ENCODE measurements around the gene HLA-DRB1.

Gene HLA-DRB1

DNA sequence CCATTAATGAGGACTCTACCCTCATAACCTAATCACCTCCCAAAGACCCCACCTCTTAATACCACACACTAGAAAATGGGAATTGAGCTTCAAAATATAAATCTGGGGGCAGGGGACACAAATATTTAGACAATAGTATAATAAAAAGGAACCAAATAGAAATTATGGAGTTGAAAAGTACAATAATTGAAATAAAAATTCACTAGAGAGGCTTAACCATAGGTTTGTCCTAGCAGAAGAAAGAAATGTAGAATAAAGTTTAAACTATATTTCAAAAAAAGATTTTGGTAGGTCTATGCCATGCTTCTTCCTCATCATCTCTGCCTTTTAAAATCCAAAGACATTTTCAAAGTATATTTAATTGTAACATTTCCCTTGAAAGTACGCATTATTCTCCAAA lies 28.1 kb upstream of the HLA-DRB1 start:
- H3K4me2 ChIP-seq (ENCODE audit: low read length) = no peak overlapping the region
- H3K4me3 ChIP-seq (ENCODE audit: low read depth, low read length, poor library complexity, severe bottlenecking) = no peak overlapping the region
- no peaks in the 10 kb centered on the region for H3K9me3 ChIP-seq (ENCODE audit: low read length)
- no peak for TF ChIP-seq EZH2 (IDR thresholded peaks at IDR 0.05; ENCODE audit: borderline replicate concordance, low read length)
- H3K36me3 ChIP-seq (ENCODE audit: insufficient read depth, low read length) = no peaks in the 10 kb centered on the region
- H3K4me1 ChIP-seq (ENCODE audit: insufficient read depth, low read length, severe bottlenecking) = peaks cover 11% of the 10 kb centered on the region
- H4K20me1 ChIP-seq (ENCODE audit: insufficient read depth, low read length) = no peaks in the 10 kb centered on the region
- H3K27ac ChIP-seq (ENCODE audit: low read depth, low read length, poor library complexity, severe bottlenecking) = no peak overlapping the region
- no peaks in the 10 kb centered on the region for H3K79me2 ChIP-seq (ENCODE audit: insufficient read depth, low read length)
- no peaks in the 10 kb centered on the region for H3K27me3 ChIP-seq (ENCODE audit: insufficient read depth, low read length)
- no peaks in the 10 kb centered on the region for H3F3A ChIP-seq (ENCODE audit: insufficient read depth, low read length)
- no peak overlapping the region for H2AFZ ChIP-seq (ENCODE audit: low read length)
- H3K9me2 ChIP-seq (ENCODE audit: low read depth, low read length) = no peaks in the 10 kb centered on the region
- no peak overlapping the region for H3K9ac ChIP-seq (ENCODE audit: low read length)

DNA sequence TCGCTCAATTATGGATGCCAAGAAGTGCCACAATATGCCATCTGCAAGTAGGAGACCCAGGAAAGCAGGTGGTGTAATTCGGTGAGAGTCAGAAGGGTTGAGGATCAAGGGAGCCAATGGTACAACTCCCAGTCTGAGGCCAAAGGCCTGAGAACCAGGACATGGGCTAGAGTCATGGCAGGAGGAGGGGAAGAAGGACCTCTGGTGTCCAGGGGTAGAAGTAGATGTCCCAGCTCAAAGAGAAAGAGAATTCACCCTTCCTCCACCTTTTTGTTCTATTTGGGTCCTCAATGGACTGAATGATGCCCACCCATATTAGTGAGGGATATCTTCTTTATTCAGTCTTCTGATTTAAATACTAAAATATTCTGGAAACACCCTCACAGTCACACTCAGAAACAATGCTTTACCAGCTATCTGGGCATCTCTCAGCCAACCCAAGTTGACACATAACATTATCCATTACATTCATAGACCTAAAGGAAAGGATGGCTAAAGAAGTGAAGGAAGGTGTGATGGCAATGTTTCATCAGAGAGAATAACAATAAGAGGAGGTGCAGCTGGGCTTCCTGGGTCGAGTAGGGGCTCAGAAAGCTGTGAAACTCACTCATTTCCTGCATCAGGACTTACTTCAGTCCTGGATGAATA lies 26.4 kb upstream of the HLA-DRB1 start:
- Histone ChIP-seq H4K20me1 (ENCODE audit: insufficient read depth, low read length) (no peaks in the 10 kb centered on the region), H3K4me3 (ENCODE audit: low read depth, low read length, poor library complexity, severe bottlenecking) (no peak overlapping the region), H3K9ac (ENCODE audit: low read length) (no peak overlapping the region), H2AFZ (ENCODE audit: low read length) (no peak overlapping the region), H3K9me3 (ENCODE audit: low read length) (no peaks in the 10 kb centered on the region), H3F3A (ENCODE audit: insufficient read depth, low read length) (no peaks in the 10 kb centered on the region), H3K4me2 (ENCODE audit: low read length) (no peak overlapping the region), H3K79me2 (ENCODE audit: insufficient read depth, low read length) (no peaks in the 10 kb centered on the region), H3K36me3 (ENCODE audit: insufficient read depth, low read length) (no peaks in the 10 kb centered on the region), H3K27ac (ENCODE audit: low read depth, low read length, poor library complexity, severe bottlenecking) (no peak overlapping the region), H3K9me2 (ENCODE audit: low read depth, low read length) (no peaks in the 10 kb centered on the region), H3K27me3 (ENCODE audit: insufficient read depth, low read length) (no peaks in the 10 kb centered on the region), H3K4me1 (ENCODE audit: insufficient read depth, low read length, severe bottlenecking) (no peaks in the 10 kb centered on the region)
- TF ChIP-seq, protein P1, sequence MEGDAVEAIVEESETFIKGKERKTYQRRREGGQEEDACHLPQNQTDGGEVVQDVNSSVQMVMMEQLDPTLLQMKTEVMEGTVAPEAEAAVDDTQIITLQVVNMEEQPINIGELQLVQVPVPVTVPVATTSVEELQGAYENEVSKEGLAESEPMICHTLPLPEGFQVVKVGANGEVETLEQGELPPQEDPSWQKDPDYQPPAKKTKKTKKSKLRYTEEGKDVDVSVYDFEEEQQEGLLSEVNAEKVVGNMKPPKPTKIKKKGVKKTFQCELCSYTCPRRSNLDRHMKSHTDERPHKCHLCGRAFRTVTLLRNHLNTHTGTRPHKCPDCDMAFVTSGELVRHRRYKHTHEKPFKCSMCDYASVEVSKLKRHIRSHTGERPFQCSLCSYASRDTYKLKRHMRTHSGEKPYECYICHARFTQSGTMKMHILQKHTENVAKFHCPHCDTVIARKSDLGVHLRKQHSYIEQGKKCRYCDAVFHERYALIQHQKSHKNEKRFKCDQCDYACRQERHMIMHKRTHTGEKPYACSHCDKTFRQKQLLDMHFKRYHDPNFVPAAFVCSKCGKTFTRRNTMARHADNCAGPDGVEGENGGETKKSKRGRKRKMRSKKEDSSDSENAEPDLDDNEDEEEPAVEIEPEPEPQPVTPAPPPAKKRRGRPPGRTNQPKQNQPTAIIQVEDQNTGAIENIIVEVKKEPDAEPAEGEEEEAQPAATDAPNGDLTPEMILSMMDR (IDR thresholded peaks at IDR 0.05; ENCODE audit: low read length) = no peak
- TF ChIP-seq EZH2 (IDR thresholded peaks at IDR 0.05; ENCODE audit: borderline replicate concordance, low read length) = no peak

DNA sequence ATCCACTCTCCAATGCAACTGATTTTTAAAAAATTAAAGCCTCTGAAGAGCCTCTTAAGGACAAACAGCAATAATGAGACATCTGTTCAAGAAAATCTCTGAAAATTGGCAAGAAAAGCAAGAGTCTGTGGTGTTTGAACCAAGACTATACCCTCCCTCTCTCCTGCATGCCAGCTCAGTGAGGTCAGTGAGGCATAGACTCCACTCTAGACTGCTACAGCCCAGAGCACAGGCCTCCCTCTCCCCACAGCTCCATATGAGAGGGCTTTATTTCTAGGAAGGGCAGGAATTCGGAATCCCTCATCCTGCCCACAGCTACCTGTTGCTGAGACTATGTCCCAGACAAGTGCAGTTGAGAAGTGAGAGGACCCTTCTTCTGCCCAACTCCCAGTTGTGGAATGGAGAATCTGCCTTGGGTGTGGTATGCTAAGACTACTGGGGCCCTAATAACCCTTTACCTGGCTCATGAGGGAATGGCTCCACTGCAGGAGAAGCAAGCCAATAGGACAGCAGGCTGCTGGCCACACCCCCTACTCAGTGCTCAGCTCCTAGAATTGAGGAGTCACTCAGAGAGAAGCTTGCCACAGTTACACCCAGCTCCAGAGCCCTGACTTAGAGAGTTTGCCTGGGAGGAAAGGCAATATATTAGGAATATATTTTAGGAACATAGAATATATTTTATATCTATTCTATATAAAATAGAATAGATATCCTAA lies 24.9 kb upstream of the HLA-DRB1 start:
- Histone ChIP-seq H3K79me2 (ENCODE audit: insufficient read depth, low read length) (no peaks in the 10 kb centered on the region), H3K9me3 (ENCODE audit: low read length) (no peaks in the 10 kb centered on the region), H3K36me3 (ENCODE audit: insufficient read depth, low read length) (no peaks in the 10 kb centered on the region), H3K4me1 (ENCODE audit: insufficient read depth, low read length, severe bottlenecking) (no peaks in the 10 kb centered on the region), H3K27ac (ENCODE audit: low read depth, low read length, poor library complexity, severe bottlenecking) (no peak overlapping the region), H4K20me1 (ENCODE audit: insufficient read depth, low read length) (no peaks in the 10 kb centered on the region), H3K4me2 (ENCODE audit: low read length) (no peak overlapping the region), H3K27me3 (ENCODE audit: insufficient read depth, low read length) (no peaks in the 10 kb centered on the region), H3K4me3 (ENCODE audit: low read depth, low read length, poor library complexity, severe bottlenecking) (no peak overlapping the region), H3K9me2 (ENCODE audit: low read depth, low read length) (no peaks in the 10 kb centered on the region), H3K9ac (ENCODE audit: low read length) (no peak overlapping the region), H2AFZ (ENCODE audit: low read length) (no peak overlapping the region), H3F3A (ENCODE audit: insufficient read depth, low read length) (no peaks in the 10 kb centered on the region)
- TF ChIP-seq EZH2 (IDR thresholded peaks at IDR 0.05; ENCODE audit: borderline replicate concordance, low read length) = no peak
- TF ChIP-seq, protein P1 (IDR thresholded peaks at IDR 0.05; ENCODE audit: low read length) = no peak

All from OCI-LY1 (cell line).